T47D (cell line): ENCODE results near the gene CRYAB.

Experiments
- DNase-seq, 2 experiments: peaks; one replicate each; pipeline versions ENCODE4 v3.0.0 to v3.0.0-alpha.2; 2011 to 2012; ENCODE audit warnings: low read depth in 1 of 2, low spot score in 1 of 2
- JUND ChIP-seq: IDR thresholded peaks from 2 replicates; pipeline ENCODE4 v1.6.1; 2012; ENCODE audit warnings: low read depth
- in situ Hi-C: cut with HindIII; loops from 2 replicates; pipeline ENCODE4 v1.10.0; 2016; ENCODE audit warnings: low sequenced_read_pairs, low pct_unique_long_range_greater_than_20kb

The CRYAB gene

GRCh38 chr11:111878849-111879636 is 32.5 kb downstream of the CRYAB start, which contains the start of the genes CFAP68 and FDXACB1:
Gene CFAP68 (plus strand): TSS chr11:111879541. CDS start chr11:111879561, 20 bp downstream.
Gene FDXACB1 (minus strand): TSS chr11:111879165. CDS start chr11:111879132, 33 bp downstream.
- peak; percentile 81 to 99 for DNase-seq
- in situ Hi-C loops: no loop called here
- no peak for TF ChIP-seq JUND

GRCh38 chr11:111878385-111878848 is 33.2 kb downstream of the CRYAB start:
- TF ChIP-seq JUND: no peak
- peak; percentile 18 to 73 for DNase-seq
- in situ Hi-C loops: no loop called here

- DNase-seq: no peak
- in situ Hi-C loops: no loop called here
- no peak for TF ChIP-seq JUND
These were observed 39.8 kb downstream of the CRYAB start for GRCh38 chr11:111871693-111872161.

GRCh38 chr11:111870886-111871692 is 40.5 kb downstream of the CRYAB start, which contains the start of gene ALG9:
Gene ALG9 (minus strand): TSS chr11:111871581. CDS start chr11:111871482, 99 bp downstream.
- DNase-seq: peak; percentile 81 to 90
- no peak for TF ChIP-seq JUND
- in situ Hi-C loops: no loop called here

- no peak for DNase-seq
- in situ Hi-C loops: no loop called here
- TF ChIP-seq JUND: no peak
These were observed 41.1 kb downstream of the CRYAB start for GRCh38 chr11:111870522-111870885.

GRCh38 chr11:111870113-111870512 is 41.5 kb downstream of the CRYAB start:
- DNase-seq: no peak
- TF ChIP-seq JUND: no peak

GRCh38 chr11:111860257-111860656 is 51.3 kb downstream of the CRYAB start:
- no peak for DNase-seq
- in situ Hi-C loops: no loop called here
- TF ChIP-seq JUND: no peak

More at GRCh38 chr11:111870113-111870512, 41.5 kb downstream of the CRYAB start:
- in situ Hi-C loops: no loop called here
